ENCODE data around the gene LMO7. TPM values are rescaled to one million over a fixed set of nuclear protein-coding genes. Genes with fewer than 3 reads are reported as not detected.
"Not testable (repeated sequence)": the region's sequence is repeated elsewhere in the genome, so short reads cannot be mapped to it uniquely, and the experiment has no call there.

Gene LMO7
- total RNA-seq, 1 donor from 2014 or later, result 1,227 TPM

DNA sequence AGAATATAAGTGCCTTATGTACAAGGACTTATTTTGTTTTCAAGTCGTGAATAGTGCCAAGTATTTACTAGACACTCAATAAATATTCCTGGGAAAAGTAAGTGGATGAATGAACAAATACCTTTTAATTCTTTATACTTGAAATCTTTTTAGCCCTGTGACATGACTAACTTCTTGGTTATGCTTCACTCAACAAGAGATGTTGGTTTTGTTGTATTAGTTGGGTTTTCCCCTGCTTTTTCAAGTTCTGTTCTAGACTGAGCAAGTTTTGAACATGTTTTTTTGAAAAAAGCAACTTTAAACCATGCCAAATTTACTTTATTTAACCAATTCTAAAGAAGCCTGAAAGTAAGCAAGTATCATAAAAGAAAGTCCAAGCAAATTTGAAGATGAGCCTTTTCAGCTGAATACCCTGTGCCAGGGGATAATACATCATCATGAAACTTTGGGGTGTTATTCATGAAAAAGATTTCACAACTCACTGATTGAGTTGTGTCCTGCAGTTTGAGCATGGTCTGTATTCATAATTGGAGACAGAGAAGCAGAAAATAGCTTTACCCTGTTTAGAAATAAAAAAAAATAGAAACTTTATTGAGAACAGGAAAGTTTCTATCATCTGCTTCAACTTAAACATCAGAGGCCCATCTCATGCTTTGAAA is 11.1 kb downstream of the LMO7 start:
- DNase-seq (ENCODE audit: low read depth), result no peak

DNA sequence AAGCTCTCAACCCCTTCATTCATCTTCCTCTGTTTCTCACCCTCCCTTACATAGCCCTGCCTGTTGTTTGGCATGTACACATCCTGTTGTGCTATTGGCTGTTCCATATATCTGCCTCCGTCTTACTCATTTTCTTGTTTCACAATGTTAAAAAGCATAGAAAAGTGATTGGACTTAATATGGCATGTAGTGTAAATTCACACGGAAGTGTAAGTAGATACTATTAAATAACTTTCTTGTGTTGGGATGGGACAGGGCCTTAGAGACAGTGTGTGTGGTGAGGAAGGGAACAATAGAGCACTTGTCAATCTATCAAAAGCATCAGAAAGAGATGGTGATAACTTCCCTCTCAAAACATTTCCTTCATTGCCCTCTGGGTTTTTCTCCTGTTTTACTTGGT is 12.3 kb downstream of the LMO7 start:
- DNase-seq (ENCODE audit: low read depth), result no peak

DNA sequence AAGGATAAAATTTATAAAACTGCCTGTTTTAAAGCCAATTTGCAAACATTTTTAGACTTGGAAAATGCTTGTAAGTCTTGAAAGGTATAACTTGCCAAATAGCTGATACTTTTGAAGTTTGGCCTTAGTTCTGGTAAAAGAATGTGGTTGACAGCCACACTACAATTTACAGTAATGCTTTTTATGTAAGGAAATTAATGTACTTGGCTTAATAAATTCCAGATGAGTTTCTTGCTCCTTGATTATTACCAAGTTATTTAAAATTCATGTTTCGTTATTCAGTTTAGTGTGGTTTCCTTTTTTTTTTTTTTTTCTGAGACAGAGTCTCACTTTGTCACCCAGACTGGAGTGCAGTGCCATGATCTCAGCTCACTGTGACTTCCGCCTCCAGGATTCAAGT is 14.9 kb downstream of the LMO7 start:
- no peak for DNase-seq (ENCODE audit: low read depth)

DNA sequence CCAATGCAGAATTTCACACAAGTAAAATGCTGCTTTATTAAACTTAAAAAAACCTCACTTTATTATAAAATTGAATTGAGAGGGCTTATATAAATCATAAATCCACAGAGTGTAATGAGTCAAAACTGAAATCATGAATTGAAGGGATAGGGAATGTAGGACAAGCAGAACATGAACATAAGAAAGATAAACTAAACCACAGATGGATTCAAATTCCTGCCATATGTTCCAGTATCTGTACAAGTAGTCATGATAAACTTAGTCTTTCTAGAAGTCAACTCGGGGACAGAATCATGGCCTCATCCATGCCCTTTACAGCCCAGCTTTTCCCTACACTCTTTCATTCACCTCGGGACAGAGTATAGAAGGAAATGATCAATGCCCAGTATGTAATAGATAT is 16.6 kb downstream of the LMO7 start:
- DNase-seq (ENCODE audit: low read depth), result no peak

DNA sequence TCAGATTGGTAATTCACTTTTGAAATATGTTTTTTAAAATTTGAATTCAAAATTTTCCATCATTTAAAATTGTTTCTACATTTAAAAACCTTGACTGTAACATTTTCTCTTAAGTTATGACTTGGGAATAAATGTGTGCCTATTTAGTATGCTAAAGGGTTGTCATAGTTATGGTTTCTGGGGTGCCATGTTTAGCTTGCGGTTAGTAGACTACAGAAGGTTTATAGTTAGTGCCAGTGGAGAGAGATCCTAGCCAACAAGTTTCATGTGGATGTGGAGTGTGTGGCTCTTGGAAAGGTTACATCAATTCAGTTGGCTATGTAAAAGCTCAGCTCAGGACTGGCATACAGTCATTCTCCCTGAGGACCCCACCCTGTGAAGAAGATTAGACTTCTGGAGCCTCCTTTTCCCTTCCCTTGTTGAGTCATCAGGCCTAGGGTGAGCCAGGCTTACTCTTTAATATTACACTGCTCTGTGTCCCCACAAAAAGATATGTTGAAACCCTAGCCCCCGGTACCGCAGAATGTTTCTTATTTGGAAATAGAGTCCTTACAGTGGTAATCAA is 20.4 kb downstream of the LMO7 start:
- no peak for DNase-seq (ENCODE audit: low read depth)

DNA sequence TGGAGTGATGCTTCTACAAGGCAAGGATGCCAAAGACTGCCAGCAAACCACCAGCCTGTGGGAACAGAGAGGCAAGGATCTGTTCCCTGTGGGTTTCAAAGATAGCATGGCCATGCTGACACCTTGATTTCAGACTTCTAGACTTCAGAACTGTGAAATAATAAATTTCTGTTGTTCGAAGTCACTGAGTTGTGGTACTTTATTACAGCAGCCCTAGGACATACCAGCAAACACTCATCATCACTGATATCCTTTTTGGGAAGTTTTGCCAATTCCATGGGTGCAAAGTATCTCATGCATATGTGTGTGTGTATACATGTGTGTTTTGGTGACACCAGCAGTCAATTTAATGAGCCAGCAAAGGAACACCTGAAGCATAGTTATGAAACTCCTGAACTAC is 21.0 kb downstream of the LMO7 start:
- DNase-seq (ENCODE audit: low read depth), result no peak

DNA sequence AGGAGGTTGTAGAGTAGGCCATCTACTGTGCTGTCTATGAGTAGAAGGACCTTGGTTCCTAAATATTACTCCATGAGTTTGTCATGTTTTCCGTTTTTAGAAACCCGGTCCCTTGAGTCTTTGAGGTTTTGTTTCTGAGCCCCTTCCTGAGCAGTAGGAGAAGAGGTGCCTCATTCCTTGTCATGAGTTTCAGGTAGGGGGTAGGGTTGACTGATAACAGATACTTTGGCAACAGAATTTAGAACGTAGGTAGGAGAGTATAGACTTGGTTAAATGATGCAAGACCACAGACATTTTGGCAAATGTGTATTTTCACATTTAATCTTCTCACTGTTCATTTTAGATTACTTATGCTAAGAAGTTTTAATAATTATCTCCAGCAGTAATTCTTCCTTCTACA is 24.6 kb downstream of the LMO7 start:
- DNase-seq (ENCODE audit: low read depth), result no peak

DNA sequence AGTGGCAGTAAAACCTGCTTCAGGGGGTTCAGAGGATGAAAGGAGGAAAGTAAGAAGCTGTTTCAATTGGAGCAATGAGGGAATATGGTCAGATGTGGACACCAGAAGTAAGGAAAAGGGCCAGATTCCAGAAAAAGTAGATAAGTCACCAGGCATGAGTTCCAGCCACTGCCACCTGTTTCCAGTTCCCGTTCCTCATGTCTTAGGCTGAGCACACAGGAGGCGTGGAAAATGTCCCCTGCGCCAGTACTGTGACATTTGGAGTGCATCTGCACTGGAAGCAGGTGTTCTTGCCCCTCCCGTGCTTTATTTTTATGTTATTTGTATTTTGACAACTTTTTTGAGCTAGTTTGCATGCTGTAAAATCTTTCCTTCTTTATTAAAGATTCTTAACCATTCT is 25.3 kb downstream of the LMO7 start:
- peak; percentile 54 for DNase-seq (ENCODE audit: low read depth)

DNA sequence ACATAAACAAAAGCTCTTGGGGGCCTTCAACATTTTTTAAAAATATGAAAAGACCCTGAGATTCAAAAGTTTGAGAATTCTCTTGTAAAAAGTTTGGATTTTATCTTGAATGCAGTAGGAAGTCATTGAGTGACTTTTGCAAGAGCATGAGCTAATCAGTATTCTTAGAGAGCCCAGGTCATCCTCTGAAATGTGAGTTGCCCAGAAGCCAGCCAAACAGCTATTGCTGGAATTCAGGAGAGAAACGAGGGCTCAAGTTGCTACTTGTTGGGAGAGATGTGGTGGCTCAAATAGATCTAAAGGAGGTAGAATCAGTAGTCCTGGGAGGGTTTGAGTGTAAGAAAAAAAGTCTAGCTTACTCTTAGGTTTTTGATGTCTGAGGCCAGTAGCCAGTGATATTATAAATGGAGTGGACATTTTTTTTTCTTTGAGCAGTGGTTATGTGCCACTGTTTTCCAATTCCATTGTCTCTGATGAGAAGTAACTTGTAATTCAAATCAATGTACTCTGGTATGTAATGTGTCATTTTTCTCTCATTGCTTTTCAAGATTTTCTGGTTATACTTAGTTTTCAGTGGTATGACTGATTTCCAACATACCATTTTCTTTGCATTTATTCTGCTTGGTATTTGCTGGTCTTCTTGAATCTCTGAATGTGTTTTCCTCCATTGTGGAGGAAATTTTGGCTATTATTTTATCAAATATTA is 30.7 kb downstream of the LMO7 start:
- DNase-seq (ENCODE audit: low read depth), result peak; percentile 88

DNA sequence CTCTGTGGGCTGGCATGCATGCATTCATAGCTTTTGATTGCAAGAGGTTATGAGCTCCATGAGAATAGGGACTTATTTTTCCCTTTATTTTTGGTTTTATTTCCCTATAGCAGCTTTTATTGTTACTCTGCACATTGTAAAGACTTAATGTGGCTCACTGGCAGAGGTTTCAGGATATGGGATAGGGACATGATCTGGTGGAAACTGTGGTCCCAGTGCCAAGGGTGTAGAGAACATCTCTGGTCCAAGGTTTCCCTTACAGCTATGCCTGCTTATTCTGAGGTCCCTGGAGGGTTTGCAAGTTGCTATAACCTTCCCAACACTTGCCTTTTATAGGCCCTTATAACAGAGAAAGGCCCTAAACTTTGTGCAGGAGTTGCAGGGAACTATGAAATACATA is 33.6 kb downstream of the LMO7 start:
- no peak for DNase-seq (ENCODE audit: low read depth)

DNA sequence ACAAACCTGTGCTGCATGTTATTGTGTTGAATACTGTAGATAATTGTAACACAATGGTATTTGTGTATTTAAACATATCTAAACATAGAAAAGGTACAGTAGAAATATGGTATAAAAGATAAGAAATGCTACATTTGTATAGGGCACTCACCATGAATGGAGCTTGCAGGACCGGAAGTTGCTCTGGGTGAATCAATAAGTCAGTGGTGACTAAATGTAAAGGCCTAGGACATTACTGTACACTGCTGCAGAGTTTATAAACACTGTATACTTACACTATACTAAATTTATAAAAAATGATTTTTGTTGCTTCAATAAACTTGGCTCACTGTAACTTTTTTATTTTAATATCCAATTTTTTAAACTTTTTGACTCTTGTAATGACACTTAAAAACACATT is 34.4 kb downstream of the LMO7 start:
- DNase-seq (ENCODE audit: low read depth), result no peak

DNA sequence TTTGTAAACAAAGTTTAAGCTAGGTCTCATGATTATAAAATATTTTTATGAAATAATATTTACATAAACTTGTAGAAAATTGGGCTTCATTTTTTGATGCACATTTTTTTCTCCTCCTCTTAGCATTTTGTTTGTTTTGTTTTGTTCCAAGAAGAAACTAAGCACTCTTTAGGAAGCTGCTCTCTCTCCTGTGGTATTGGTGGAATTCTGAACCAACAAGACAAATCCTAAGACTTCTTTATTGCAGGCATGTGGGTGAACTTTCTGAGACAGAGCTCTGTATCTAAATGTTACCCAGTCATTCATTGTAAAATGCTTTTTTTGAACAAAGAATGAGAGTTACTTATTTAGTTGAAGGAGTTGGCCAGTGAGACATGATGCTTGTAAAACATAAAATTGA is 39.3 kb downstream of the LMO7 start:
- DNase-seq (ENCODE audit: low read depth), result peak; percentile 43

DNA sequence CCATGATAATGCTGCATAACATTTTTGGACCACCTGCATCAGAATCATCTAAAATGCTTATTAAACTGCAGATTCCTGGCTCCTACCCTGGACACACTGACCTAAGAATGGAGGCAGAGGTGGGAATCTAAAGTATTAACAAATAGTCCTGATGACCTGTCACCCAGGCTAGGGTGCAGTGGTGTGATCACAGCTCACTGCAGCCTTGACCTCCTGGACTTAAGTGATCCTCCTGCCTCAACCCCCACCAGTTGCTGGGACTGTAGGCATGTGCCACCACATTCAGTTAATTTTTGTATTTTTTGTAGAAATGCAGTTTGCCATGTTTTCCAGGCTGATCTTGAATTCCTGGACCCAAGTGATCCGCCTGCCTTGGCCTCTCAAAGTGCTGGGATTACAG is 43.3 kb downstream of the LMO7 start:
- no peak for DNase-seq (ENCODE audit: low read depth)

DNA sequence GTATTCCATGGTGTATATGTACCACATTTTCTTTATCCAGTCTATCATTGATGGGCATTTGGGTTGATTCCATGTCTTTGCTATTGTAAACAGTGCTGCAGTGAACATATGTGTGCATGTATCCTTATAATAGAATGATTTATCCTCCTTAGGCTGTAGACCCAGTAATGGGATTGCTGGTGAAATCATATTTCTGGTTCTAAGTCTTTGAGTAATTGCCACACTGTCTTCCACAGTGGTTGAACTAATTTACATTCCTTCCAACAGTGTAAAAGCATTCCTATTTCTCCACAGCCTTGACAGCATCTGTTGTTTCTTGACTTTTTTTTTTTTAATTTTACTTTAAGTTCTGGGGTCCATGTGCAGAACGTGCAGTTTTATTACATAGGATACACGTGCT is 44.1 kb downstream of the LMO7 start:
- DNase-seq (ENCODE audit: low read depth), result not testable (repeated sequence)

DNA sequence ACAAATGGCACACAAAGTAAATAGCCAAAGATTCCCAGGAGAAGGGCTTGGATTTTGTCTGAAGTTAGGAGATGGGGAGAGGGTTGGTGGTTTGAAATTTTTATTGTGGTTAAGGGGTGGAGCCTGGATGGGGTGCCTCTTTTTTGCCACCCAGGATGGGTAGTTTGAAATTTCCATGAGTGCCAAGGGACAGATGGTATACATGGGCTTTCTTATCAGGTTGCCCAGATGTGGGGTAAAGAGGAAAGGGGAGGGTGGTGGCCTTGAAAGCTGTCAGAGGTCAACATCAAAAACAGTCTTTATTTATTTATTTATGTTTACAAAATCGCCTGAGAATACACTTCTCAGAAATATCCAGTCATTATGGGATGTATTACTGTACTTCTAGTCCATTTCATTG is 46.2 kb downstream of the LMO7 start:
- DNase-seq (ENCODE audit: low read depth), result no peak

DNA sequence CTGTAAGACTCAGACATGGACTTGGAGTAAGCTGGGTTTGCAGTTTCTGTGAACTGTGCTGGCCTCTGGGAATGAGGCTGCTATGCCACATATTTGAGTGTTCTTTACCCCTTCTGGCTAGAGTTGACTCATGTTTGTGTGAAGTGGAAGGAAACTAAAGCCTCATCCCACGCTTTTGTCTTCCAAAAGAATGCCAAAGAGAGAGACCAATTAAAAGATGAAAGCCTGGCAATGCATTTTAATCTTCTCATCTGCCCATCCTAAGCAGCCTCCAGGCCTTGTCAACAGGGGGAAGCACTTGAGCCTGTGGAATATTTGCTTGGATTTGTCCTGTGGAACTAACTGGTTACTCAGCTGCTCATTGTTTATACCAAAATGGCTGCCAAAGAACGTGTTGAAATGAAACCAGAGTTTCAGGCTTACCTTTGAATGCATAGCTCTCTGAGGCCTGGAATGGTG is 49.1 kb downstream of the LMO7 start:
- DNase-seq (ENCODE audit: low read depth), result peak; percentile 86

DNA sequence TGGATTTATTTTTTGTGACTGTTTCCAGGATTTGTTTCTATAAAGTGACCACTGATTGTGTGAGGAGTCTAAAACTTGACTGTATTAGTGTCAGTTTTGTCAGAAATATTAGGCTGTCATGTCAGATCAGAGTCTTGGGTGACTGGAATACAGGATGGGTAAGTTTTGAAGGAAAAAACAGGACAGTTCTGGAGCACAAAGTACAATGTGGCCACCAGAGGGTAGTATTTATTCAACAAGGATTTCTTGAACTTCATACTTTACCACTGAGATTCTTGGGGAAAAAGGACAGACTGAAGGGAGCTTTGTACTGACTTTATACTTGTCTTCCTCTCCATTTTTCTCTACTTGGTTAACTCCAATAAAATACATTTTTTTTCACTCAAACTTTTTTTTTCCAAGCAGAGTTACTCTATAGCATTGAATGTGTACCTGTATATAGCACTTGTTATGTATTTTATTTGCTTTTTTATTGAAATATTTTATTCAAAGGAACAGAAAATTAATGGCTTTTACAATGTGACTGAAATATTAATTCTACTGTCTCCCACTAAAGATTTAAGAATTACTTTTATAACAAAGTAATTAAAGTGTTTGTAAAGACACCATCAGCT is 51.1 kb downstream of the LMO7 start:
- peak; percentile 73 for DNase-seq (ENCODE audit: low read depth)

DNA sequence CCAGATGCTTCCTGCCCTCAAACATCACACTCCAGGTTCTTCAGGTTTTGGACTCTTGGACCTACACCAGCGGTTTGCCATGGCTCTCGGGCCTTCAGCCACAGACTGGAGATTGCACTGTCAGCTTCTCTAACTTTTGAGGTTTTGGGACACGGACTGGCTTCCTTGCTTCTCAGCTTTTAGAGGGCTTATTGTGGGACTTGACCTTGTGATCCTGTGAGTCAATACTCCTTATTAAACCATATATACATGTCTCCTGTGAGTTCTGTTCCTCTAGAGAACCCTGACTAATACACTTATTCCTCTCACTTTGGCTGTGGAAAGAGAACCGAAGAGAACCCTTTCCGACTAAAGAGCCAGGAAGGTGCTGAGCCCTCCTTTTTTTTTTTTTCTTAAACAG is 53.6 kb downstream of the LMO7 start:
- DNase-seq (ENCODE audit: low read depth), result no peak

DNA sequence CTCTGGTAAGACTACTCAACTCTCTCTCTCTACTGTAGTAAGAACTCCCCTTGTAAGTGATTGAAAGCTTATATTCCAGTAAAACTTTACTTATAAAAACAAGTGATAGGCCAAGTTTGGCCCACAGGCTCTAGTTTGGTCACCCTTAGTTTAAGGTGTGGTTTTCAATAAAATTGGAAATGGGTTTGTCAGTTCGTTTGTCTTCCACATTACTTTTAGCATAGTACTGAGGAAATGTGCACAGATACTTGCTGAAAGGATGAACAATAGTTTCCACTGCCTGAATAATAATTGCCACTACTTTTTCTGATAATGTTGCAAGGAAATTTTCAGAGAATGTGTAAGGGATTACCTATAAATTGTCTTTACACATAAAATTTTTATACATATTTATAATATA is 54.5 kb downstream of the LMO7 start:
- DNase-seq (ENCODE audit: low read depth), result no peak

DNA sequence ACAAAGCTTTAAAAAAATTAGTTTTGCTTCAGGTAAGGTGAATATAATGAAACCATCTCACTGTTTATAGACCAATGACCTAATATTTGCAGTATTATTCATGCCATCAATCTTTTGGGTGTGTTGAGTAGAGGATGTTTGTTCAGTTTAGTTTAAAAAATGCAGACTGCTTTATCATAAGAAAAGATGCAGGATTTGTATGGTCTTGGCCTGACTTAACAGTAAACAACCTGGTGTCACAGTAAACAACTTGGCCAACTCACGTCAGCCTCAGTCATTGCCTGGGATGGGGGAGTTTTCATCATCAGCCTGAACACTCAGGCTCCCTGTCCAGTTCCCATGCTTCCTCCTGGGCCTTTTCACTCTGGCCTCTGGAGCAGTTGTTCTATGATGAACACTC is 55.1 kb downstream of the LMO7 start:
- no peak for DNase-seq (ENCODE audit: low read depth)

DNA sequence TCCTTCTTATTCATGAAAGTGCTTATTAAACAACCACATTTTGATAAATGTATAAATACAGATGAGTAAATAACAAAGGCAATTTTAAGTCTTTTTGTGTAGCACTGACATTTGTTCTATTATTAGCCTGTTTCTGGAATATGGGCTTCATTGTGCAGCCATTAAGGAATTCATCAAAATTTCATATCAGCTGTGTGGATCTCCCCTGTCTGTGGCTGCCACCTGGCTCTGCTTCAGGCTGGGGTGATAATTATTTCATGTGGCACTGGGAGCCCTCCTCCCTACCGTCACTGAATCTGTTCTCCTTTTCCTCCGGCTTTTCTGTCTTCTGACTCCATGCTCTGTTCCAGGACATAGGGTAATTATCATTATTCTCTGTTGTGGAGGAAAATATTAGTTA is 57.1 kb downstream of the LMO7 start:
- DNase-seq (ENCODE audit: low read depth), result no peak

DNA sequence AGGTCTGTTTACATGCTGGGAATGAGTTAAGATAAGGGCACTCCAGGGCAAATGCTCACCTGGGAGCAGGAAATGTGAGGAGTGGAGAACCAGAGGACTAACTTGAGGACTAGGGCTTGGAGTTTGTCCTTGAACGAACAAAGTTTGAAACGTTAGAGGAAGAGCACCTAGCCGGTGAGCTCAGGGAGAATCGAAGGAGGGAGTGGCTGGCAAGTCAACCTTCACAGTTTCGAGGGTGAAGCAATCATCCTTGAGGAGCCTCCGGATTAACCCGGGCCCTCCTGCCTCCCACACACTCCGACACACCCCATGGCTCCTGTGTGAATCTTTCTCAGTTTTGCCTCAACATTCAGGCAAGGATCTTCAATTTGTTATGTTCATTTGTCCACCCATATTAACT is 58.6 kb downstream of the LMO7 start:
- no peak for DNase-seq (ENCODE audit: low read depth)

Data from myocyte (in vitro differentiated cells).